Measurements from ENCODE around the gene GABRB2. TPM values are rescaled to one million over a fixed set of nuclear protein-coding genes. Genes with fewer than 3 reads are reported as not detected.

GABRB2 gene
- total RNA-seq, 1 donor from 2014 or later: not detected

DNA sequence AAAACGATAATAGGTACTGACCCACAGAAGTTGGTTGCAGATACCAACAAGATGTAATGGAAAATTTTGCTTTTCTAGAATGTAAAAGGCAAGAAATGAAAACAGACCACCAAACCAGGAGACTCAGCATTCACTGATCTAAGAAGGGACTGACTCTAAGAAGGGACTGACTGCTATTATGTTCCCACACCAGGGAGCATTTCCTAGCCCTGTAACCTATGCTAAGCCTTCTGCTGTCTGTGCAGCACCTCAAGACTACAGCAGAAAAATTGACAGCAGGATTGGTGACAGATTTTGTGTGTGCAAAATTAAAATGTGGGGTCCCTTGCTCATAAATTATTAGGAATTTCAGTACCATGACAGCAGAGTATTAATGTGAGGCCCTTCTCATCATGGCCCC, 154.8 kb downstream of the GABRB2 start:
- intact Hi-C loops (cut with micrococcal nuclease): no loop called here

DNA sequence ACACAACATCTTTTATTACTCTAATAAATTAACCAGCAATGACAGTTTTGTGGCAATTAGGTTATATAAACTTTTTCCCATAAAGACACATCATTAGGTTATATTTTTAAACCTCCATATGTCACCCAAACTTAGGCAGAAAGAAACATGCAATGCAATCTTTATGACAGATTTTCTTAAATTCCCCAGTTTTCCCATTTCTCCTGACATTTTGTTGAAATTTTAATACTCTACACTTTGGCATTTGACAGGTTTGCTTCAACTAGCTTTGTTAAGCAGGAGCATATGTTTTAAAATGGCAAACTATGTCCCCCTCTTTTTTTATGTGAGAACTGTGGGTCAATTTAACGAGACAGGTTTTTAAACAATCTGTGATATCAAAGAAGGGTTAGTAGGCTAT, 155.5 kb downstream of the GABRB2 start:
- intact Hi-C loops (cut with micrococcal nuclease): no loop called here

DNA sequence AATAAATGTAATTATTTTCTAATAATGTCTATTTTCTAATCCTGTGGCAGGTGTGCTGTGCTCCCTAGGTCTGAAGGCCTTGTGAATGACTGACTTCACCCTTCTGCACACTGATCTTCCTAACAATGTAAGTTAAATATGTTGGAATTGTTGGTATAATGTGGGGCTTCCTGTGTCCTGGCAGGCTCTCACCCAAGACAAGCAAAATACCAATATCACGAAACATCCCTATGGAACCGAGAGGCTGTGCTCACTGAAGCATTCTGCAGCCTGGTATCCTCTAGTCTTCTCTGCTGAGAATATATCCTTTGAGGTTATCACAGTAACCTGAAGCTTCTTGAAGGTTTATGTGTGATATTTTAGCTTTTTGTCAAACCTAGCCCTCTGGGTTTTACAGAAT, 159.4 kb downstream of the GABRB2 start:
- intact Hi-C loops (cut with micrococcal nuclease): no loop called here

DNA sequence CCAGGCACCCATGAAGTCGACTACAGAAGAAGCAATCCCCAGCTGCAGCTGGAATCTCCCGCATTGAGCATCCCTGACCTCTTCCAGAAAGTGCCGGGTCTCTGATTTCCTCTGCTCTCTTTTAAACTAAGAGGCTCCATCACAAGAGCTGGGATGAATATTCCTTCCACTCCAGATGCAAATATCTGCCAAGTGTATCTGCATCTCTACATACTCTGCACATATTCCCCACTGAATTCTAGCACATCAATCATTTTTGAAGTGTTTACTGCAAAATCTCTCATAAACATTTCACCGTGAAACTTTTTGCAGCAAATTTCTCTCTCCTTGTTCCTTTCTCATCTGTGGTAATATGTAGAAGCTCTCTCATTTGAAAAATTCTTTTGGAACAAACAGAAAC, 161.5 kb downstream of the GABRB2 start:
- intact Hi-C loops (cut with micrococcal nuclease): no loop called here

DNA sequence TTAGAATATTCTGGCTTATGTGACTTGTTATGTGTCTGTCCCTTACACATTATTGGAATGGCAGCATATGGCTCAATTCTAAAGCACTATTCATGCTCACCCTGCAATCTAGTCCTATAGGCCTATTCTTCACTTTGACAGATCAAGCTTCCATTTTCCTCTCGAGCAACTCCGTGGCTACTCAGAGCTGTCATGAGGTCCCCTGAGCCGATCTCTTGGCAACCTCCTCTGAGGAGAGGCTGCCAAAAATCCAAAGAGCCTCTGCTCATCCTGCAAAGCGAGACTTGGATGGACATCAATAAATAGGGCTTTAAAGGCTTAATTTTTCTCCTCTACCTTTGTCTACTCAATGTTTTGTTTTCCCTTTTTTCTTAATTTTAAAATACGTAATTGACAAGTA, 163.8 kb downstream of the GABRB2 start:
- intact Hi-C loops (cut with micrococcal nuclease): no loop called here

DNA sequence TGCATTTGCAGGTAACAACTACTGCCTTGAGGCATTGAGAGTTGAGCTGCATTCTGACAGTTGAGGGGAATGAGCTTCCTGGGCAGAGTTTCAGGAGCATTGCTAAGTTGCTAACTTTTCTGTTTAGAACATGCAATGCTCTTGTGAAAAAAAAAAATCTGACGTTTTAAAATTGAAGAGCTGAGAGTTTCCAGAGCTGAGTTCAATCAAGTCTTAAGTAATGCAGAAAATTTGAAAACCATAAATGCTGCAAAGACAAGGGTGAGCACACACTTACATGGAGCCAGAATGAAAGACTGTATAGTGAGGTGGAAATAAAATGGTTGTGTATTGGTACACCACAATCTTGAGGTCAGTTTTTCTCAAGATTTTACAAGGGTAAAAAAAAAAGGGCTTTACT, 166.0 kb downstream of the GABRB2 start:
- intact Hi-C loops (cut with micrococcal nuclease): no loop called here

DNA sequence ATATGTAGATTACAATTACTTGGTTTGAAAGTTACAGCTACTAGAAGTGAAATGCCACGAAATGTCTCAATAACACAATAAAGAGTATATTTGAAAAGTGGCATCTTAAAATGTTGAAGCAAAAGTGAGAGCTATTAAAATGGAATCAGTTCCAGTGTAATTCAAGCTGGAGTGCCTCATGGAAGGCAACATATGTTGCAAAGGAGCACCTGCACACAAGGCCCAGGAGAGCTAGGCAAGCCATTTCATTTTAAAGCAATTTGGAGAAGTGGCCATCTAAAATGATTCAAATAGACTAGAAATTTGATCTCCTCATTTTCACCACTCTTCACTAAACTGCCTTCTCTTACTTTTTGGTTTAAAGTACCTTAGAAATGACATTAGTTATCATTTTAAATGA, 167.8 kb downstream of the GABRB2 start:
- intact Hi-C loops (cut with micrococcal nuclease): no loop called here

DNA sequence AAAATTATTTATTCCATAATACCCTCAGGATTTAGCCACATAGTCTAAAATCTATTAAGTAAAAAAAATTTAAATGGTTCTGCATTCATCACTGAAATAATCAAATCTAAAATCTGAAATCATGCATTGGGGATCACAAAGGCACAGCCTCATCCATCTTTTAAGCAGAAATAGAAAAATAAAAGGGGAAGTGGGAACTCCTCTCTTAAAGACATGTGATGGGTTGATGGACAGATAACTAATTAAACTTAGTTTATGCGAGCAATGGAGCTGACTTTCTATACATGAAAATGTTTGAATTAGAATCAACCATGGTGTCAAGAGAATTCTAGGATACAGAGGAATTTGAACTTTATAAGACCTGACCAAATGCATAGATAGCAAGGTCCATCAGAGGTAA, 170.5 kb downstream of the GABRB2 start:
- intact Hi-C loops (cut with micrococcal nuclease): no loop called here

DNA sequence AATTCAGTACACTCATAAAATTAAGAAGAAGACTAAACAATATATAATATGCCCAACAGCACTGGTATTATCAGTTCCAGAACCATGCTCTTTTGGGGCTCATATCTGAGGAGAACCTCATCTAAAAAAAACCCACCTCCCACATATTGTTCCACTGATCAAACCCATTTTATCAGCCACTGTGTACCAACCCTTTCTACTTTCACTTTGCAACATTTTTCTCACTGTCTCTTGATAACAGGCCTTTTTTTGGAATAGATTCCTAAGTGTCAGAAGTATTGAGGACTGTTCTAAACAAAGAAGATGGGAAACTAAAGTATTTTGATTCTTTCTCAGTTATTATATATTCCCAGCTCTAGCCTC, 173.2 kb downstream of the GABRB2 start:
- intact Hi-C loops (cut with micrococcal nuclease): no loop called here

DNA sequence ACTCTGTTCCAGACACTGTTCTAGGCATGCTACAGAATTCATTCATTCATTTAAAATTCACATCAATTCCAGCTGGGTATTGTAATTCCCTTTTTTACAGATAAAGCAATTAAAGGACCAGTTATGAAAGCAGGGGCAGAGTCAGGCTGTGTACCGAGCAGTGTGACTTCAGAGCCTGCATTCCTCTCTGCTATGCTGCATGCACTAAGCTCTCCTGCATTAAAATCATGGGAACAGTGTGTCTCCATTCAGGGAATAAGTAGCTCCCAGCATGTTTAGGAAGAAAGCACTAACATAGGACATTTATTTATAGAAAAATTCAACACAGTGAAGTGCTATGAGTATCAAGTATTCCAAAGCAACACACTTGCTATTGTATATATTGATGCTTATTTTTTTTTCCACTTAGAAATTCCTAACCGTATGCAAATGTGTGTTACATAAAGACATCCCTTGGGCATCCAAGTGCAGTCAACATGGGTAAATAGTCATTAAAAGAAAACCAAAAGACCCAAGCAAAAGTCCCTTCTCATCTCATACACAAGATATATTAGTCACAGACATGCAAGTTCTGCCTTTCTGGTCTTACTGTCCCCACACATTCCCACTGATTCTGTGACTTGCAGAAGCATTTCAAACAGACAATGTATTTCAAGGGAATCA, 173.7 kb downstream of the GABRB2 start:
- intact Hi-C loops (cut with micrococcal nuclease): no loop called here

DNA sequence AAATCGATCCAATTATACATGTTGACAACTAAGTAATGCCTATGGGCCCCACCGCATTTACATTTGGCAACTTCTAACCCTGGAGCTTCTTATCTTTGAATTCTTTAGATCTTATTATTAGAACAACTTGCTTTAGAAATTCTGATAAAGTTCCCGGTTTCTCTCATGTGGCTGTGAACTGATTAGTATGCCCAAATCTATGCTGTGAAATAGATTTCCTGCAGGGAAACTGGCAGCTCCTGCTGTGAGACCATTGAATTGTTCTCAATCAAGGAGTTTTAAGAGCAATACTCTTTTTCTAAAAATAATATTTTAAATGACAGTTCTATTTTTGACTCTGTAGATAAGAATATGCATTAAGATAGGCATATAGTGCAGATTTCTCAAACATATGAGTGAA, 177.5 kb downstream of the GABRB2 start:
- intact Hi-C loops (cut with micrococcal nuclease): no loop called here

DNA sequence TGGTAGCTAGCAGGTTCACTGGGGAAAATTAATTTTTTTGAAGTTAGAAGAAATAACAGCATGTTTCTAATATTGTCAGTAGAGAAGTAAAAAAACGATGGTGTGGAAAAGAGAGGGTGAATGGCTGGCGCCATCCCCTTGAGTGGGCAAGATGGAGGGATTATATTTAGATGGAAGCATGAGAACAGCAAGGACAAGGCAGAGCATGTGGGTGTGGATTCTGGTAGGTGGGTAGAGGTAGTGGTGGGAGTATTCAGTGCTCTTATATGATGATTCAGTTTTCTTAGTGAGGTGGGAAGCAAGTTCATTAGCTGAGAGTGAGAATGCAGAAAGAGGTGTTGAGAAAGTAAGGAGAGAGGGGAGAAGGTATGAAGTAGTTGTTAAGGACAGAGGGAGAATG, 188.1 kb downstream of the GABRB2 start:
- intact Hi-C loops (cut with micrococcal nuclease): no loop called here

DNA sequence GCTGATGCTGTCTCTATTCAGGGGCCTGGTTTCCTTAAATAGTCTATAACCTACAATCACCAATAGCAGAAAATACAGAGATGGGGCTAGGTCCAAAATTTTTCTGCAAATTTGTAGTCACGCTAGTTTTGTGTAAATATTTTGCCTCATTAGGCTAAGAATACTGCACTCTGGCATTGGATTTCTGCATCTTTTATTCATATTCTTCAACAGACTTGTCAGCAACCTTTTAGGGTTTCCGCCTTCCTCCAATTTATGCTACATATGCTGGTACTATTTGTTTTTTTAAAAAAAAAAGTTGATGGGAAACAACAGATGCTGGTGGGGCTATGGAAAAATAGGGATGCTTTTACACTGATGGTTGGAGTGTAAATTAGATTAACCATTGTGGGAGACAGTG, 202.3 kb downstream of the GABRB2 start:
- intact Hi-C loops (cut with micrococcal nuclease): no loop called here

DNA sequence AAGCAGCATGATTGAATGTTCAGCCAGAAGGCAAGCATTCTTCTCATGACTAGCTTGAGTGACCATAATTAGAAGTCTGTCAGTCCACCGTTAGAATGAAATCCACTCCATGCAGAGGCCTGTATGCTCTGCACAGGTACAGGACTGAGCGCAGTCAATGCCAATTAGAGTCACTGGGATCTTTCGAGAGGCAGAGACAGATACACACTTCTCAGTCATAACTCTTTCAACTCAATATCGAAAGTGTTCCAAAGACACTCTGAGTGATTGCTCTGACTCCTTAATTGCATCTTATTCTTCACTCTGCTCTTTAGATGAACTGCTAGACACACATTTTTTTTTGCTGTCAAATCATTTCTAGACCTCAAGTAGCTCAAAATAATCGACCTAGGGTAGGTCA, 203.6 kb downstream of the GABRB2 start:
- intact Hi-C loops (cut with micrococcal nuclease): no loop called here

DNA sequence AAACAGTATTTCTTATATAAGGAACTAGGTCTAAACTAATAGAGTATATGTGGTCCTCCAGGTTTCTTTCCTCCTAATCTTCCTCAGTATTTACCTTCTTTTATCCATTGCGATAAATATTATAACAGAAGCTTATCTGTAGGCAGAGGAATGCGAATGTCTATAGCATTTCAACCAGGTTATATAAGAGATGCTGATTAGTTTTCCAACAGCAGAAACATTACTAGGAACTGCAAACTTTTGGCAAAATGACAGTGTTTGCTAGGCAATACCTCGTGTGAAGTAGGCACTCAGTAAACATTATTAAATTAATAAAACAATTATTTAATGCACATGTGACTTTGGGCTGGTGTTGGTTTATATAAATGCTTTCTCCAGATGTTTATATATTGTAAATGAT, 206.5 kb downstream of the GABRB2 start:
- intact Hi-C loops (cut with micrococcal nuclease): no loop called here

DNA sequence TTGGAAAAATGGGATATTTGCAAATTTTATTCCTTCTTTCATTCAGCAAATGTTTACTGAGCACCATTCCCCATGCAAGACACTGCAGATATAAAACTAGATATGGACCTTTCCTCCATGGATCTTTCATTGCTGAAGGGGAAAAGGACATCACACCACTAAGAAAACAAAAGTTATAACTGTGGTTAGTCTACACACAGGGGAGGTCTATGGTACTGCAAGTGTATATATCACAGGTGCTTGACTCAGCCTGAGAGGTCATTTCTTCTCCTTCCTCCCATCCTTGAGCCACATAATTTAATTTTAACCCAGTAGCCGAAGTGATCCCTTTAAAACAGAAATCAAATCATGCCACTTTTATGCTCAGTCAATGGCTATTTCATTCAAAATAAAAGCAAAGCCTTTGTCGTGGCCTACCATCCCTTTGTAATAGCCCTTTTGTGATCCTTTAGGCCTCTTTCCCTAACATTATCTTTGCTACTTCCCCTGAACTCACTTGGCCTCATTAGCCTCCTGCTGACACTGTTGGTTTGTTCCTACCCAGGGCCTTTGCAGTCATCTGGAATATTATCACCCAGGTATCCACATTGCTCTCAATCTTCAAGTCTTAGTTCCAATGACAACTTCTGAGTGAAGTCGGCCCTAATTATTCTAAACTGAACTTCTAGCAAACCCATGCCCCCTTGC, 213.2 kb downstream of the GABRB2 start:
- intact Hi-C loops (cut with micrococcal nuclease): no loop called here

DNA sequence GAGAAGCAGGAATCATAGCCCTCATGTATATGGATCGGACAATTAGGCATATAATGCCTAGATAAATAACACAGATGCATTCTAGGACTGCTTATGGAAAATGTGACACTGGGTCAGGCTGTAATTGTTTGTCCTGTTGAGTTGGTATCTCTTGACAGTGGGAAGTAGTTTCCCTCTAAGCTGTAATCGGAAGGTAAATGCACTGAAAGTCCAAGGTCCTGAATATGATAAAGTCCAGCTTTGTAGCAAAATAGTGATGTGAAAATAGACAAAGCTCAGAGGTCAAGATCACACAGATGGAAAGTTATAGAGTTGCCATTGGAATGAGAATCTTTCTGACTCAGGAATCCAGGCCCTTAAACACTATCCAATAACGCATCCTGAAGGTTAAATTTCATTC, 214.2 kb downstream of the GABRB2 start:
- intact Hi-C loops (cut with micrococcal nuclease): no loop called here

DNA sequence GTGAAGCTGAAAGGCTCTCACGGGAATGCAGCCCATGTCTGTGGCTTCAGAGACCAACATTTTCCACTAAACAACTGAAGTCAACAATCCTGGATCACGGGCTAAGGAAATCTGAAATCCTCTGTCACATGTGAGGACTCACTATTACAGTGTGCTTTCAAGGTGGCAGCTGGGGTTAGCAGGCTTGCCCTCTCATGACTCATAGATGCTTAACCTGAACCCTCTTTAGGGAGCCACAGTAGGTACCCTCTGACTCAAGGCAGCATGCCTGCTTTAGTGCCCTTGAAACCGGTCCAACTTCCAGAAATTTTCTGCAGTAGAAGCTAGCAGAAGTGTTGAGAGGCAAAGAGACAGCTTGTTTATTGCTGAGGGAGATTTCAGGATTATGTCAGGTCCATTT, 232.5 kb downstream of the GABRB2 start:
- intact Hi-C loops (cut with micrococcal nuclease): no loop called here

DNA sequence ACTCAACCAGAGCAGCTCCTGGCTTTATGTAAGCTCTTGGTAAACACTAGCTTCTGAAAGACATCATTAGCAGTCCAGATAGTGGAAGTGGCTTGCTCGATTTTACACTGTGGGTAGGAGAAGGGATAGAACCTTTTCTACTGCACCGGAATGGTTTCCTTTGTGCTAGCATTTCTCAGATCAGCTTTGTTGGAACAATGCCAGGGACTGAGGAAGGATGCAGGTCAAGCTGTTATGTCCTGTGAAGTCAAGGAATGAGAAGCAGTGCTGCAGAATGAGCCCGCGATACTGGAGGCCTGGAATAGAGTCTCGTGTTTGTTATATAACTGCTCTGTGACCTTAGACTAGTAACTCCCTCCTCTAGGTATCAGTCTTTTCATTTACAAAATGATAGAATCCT, 233.6 kb downstream of the GABRB2 start:
- intact Hi-C loops (cut with micrococcal nuclease): no loop called here

DNA sequence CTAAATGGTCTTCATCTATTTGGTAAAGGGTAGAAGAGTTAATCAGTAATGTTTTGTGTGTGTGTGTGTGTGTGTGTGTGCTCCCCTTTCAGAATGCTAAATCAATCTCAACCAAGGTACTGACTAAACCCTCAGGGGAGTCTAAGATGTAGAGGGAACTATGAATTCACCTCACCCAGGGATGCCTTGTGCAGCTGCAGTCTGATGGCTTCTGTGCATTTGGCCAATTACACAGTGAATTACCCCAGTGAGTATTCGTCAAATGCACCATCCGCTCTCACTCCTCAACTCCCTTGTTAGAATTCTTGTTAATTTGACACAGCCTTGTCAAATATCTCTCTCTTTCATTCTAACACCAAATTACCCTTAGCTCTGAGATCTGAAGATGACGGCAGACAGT, 234.6 kb downstream of the GABRB2 start:
- intact Hi-C loops (cut with micrococcal nuclease): no loop called here

DNA sequence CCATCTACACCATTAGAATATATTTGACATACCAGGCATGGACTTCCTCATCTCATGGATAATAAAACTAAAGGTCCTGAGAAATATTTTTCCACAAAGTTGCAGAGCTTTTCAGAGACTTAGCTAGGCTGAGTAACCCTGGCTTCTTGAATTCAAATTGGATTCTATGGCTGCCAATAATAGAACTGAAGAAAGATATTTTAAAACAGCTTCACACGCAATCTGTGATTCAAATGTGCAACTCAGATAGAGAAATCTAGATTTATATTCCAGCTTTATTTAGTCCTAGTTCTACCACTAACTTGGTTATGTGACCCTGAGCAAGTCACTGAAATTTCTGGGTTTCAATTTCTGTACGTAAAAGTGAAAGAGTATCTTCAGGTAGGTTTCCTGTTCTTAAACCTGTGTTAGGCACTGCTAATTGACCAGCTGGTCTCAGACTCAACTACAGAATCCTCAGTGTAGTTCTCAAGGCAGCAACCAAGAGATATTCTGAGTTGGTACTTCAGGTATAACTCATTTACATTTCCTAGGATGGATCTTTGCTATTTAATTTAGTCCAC, 235.3 kb downstream of the GABRB2 start:
- intact Hi-C loops (cut with micrococcal nuclease): no loop called here

DNA sequence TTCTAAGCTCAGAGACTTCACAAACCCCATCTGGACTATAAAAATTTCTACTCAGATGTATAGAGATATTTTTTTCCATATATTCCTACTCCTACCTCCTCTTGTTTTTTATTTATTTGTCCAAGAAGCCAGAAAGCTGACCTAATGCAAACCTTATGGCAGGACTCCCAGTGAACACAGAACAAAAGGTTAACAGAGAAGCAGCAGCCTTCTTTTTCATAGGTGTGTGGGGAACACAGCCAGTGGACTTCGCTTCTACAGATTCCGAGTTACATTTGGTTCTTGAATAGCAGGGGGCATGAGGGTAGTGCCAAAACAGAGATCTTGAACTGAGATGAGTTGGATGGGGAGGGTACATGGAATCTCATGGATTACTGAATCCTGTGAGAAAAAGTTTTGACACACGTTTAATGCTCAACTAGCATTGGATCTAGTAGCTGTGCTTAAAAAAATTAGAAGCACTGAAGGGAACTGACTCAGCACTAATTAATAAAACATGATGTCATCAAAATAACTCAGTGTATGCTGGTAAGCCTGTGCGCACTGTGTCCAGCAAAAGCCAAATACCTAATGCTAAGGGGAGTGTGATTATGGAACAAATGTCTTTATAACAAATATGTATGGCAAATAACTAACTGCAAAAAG, 240.1 kb downstream of the GABRB2 start:
- intact Hi-C loops (cut with micrococcal nuclease): no loop called here

DNA sequence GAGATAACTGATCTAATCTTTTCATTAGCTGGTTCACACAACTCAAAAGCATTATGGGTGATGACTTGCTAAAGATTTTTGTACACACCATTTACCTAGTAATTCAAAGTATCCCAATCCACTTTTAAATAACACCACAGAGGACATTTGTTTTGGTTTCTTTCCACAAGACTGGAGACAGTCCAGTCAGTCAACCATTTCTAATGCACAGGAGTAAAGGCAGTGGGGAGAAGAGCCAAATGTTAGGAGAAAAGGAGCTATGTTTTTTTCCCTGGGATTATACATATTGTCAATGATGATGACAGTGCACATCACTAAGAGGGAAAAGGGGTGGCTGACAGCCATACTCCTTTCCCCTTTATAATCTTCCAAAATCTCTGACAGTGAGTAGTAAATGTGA, 240.9 kb downstream of the GABRB2 start:
- intact Hi-C loops (cut with micrococcal nuclease): no loop called here

Measured in T-helper 1 cell treated with Interleukin-12 subunit alpha and Interleukin-12 subunit beta and Interleukin-4 antibody, amounts not matched to agents 30 ng/mL and 1 ng/mL, for 36 hours (primary cell).